SK-N-SH (cell line): ENCODE results near the gene KIF5B. TPM values are rescaled to one million over a fixed set of nuclear protein-coding genes. Genes with fewer than 3 reads are reported as not detected.
A peak's percentile ranks its signal among the peaks of the same experiment; 100 is the strongest.

Source experiments
- CTCF ChIA-PET: fragments of 300-600, 350-600 bp; formaldehyde crosslinking; extraction: SDS; loops from one replicate; lab custom pipeline; 2021; lab: Yijun Ruan, JAX
- POLR2A ChIA-PET: fragments of 350-600 bp; sonication (Branson Sonifier 250); formaldehyde crosslinking; extraction: SDS; loops from one replicate; lab custom pipeline; 2020; ENCODE audit warnings: antibody characterized with exemption, inconsistent platforms; lab: Yijun Ruan, JAX
- DNase-seq: peaks from one replicate; pipeline ENCODE4 v3.0.0; 2012
- H2AFZ ChIP-seq: fragments of 200-600 bp; sonication (generic); 2 replicates; pipeline ENCODE4 v1.8.1; 2016; ENCODE audit warnings: antibody characterized with exemption, mild to moderate bottlenecking, low read depth
- H3F3A ChIP-seq: fragments of 200-600 bp; sonication (generic); replicated peaks from 2 replicates; pipeline ENCODE3; 2016; ENCODE audit warnings: antibody characterized with exemption, mild to moderate bottlenecking; ENCODE audit not compliant: insufficient read depth
- H3K27ac ChIP-seq, 2 experiments: fragments of 200-500 bp in 1 of 2; fragments of 200-600 bp in 1 of 2; sonication (Bioruptor generic) in 1 of 2; sonication (generic), shearing (Covaris generic) in 1 of 2; 2 replicates each; pipeline versions ENCODE4 v1.5.1 to v1.6.1; 2014 to 2016; ENCODE audit warnings: low read depth in 2 of 2, inconsistent platforms in 1 of 2, low read length in 1 of 2, mild to moderate bottlenecking in 1 of 2, mixed read lengths in 1 of 2
- H3K27me3 ChIP-seq: fragments of 200-600 bp; sonication (generic), shearing (Covaris generic); 2 replicates; pipeline ENCODE4 v1.6.1; 2016; ENCODE audit warnings: mixed run types; ENCODE audit not compliant: insufficient read depth
- H3K36me3 ChIP-seq, 2 experiments: fragments of 200-500 bp in 1 of 2; fragments of 200-600 bp in 1 of 2; sonication (Bioruptor generic) in 1 of 2; sonication (generic) in 1 of 2; replicated peaks in 1 of 2; 2 replicates each; pipeline versions ENCODE3 to v1.5.1; 2014 to 2016; ENCODE audit warnings: low read length in 1 of 2, mild to moderate bottlenecking in 1 of 2; ENCODE audit not compliant: insufficient read depth in 2 of 2, control insufficient read depth in 1 of 2
- H3K4me1 ChIP-seq, 2 experiments: fragments of 200-500 bp in 1 of 2; fragments of 200-600 bp in 1 of 2; sonication (Bioruptor generic) in 1 of 2; sonication (generic), shearing (Covaris generic) in 1 of 2; 2 replicates each; pipeline versions ENCODE4 v1.5.1 to v1.6.1; 2014 to 2016; ENCODE audit warnings: low read depth in 1 of 2, low read length in 1 of 2, mixed run types in 1 of 2; ENCODE audit not compliant: insufficient read depth in 2 of 2, control insufficient read depth in 1 of 2
- H3K4me2 ChIP-seq: fragments of 200-600 bp; sonication (generic), shearing (Covaris generic); 2 replicates; pipeline ENCODE4 v1.6.1; 2017; ENCODE audit warnings: mixed run types
- H3K4me3 ChIP-seq, 2 experiments: fragments of 200-500 bp in 1 of 2; fragments of 200-600 bp in 1 of 2; sonication (Bioruptor generic) in 1 of 2; sonication (generic), shearing (Covaris generic) in 1 of 2; 2 replicates each; pipeline versions ENCODE4 v1.5.1 to v1.8.1; 2014 to 2016; ENCODE audit warnings: low read depth in 2 of 2, inconsistent platforms in 1 of 2, low read length in 1 of 2, mild to moderate bottlenecking in 1 of 2, mixed read lengths in 1 of 2, moderate library complexity in 1 of 2
- H3K79me2 ChIP-seq: fragments of 200-600 bp; sonication (generic); 2 replicates; pipeline ENCODE4 v1.8.1; 2017; ENCODE audit warnings: mild to moderate bottlenecking; ENCODE audit not compliant: insufficient read depth
- H3K9ac ChIP-seq: fragments of 200-600 bp; sonication (generic); 2 replicates; pipeline ENCODE4 v1.6.1; 2017; ENCODE audit warnings: mixed run types
- H3K9me2 ChIP-seq: fragments of 200-600 bp; sonication (generic); 2 replicates; pipeline ENCODE4 v1.6.1; 2017; ENCODE audit warnings: mixed run types
- H3K9me3 ChIP-seq: fragments of 200-600 bp; sonication (generic); 2 replicates; pipeline ENCODE4 v1.6.1; 2017; ENCODE audit warnings: mixed run types, mild to moderate bottlenecking, moderate library complexity
- H4K20me1 ChIP-seq: fragments of 200-600 bp; sonication (generic); 2 replicates; pipeline ENCODE4 v1.6.1; 2017; ENCODE audit warnings: mild to moderate bottlenecking, mixed run types; ENCODE audit not compliant: insufficient read depth
- CHD2 ChIP-seq: fragments of 150-350 bp; IDR thresholded peaks from 2 replicates; pipeline ENCODE4 v1.6.1; 2018; ENCODE audit warnings: low read length; ENCODE audit not compliant: partially characterized antibody
- EP300 ChIP-seq, 2 experiments: IDR thresholded peaks; 2 replicates each; pipeline versions ENCODE4 v1.4.0 to v1.6.1; 2012; ENCODE audit warnings: borderline replicate concordance in 1 of 2, low read depth in 1 of 2, low read length in 1 of 2
- GABPA ChIP-seq: IDR thresholded peaks from 2 replicates; pipeline ENCODE4 v1.4.0; 2012; ENCODE audit warnings: low read depth, mild to moderate bottlenecking
- MXI1 ChIP-seq: IDR thresholded peaks from 2 replicates; pipeline ENCODE4 v1.6.1; 2012; ENCODE audit warnings: mild to moderate bottlenecking, low read depth, low read length, improper control_type of control experiment
- NFIC ChIP-seq: IDR thresholded peaks from 2 replicates; pipeline ENCODE4 v1.4.0; 2012; ENCODE audit warnings: borderline replicate concordance
- NRF1 ChIP-seq: IDR thresholded peaks from 2 replicates; pipeline ENCODE4 v1.6.1; 2012; ENCODE audit warnings: low read depth, mild to moderate bottlenecking, low read length
- RCOR1 ChIP-seq: fragments of 150-350 bp; IDR thresholded peaks from 2 replicates; pipeline ENCODE4 v1.6.1; 2017; ENCODE audit warnings: antibody characterized with exemption, low read length
- YY1 ChIP-seq: IDR thresholded peaks from 2 replicates; pipeline ENCODE4 v1.4.0; 2012; ENCODE audit warnings: low read depth, mild to moderate bottlenecking
- WGBS: methylation state at CpG from one replicate; pipeline ENCODE4 v1.1.6; 2017; ENCODE audit warnings: low lambda C conversion rate; 5-methylcytosine and 5-hydroxymethylcytosine counted together
- polyA plus RNA-seq, 3 experiments: library from polyadenylated mRNA; depleted of rRNA; stranded (reverse); fragments of >200 nt; gene quantifications; 2 replicates each; pipeline ENCODE4 v1.2.3, GENCODE V29; 2012
- TF ChIP-seq, protein P1 (sequence below): fragments of 200-600 bp; sonication (generic); IDR thresholded peaks from 2 replicates; pipeline ENCODE4 v1.6.1; 2017; ENCODE audit warnings: antibody characterized with exemption, mild to moderate bottlenecking, moderate library complexity

Gene KIF5B
- polyA plus RNA-seq, 1 of the 3 experiments (the other 2 are of a cell fraction): 15.7 TPM

DNA sequence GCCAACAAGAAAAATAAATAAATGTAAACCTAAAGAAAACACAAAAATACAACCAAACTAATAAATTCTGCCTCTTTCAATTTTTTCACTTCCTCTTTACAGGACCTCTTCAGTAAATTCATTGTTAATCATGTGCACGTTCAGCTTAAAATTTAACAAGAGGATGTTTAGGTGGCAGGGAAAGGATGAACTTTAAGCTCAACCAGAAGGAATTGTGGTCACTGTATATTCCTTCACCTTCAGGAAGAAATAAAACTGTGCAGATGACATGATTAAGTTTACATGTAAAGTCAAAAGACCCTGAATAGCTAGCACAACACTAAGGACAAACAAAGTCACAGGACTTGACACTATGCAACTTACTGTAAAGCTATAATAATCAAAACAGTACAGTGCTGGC is 33.0 kb downstream of the KIF5B start (continued):
- TF ChIP-seq GABPA: no peak

GRCh38 chr10:32017044-32017443 is 39.2 kb downstream of the KIF5B start:
- H2AFZ ChIP-seq: no peak overlapping the region
- H3K9ac ChIP-seq: no peak overlapping the region
- H3K4me3 ChIP-seq: no peak overlapping the region
- H3K36me3 ChIP-seq: peaks cover 83 to 97% of the 10 kb centered on the region in 2 experiments
- no peaks in the 10 kb centered on the region for H3K9me2 ChIP-seq
- H3K4me1 ChIP-seq: no peaks in the 10 kb centered on the region
- no peaks in the 10 kb centered on the region for H4K20me1 ChIP-seq
- no peak overlapping the region for H3K4me2 ChIP-seq
- no peak for DNase-seq
- ChIA-PET CTCF (interaction anchor here (1.3 kb wide), 1 partner anchor 155 kb away, joined by 3 read pairs; no protein-coding TSS in a partner anchor), POLR2A (no interaction called here)
- H3K27me3 ChIP-seq: no peaks in the 10 kb centered on the region
- no peak overlapping the region for H3K27ac ChIP-seq
- 97% methylated on average over 11 of the region's 11 CpGs for WGBS
- H3F3A ChIP-seq: peaks cover 32% of the 10 kb centered on the region
- H3K79me2 ChIP-seq: peaks cover 58% of the 10 kb centered on the region
- no peaks in the 10 kb centered on the region for H3K9me3 ChIP-seq
- TF ChIP-seq EP300 (IDR thresholded peaks at IDR 0.05; ENCODE audit: borderline replicate concordance in 1 of 2, low read depth in 1 of 2, low read length in 1 of 2) (no peak), RCOR1 (no peak), MXI1 (no peak), NRF1 (no peak)
- TF ChIP-seq, protein P1, sequence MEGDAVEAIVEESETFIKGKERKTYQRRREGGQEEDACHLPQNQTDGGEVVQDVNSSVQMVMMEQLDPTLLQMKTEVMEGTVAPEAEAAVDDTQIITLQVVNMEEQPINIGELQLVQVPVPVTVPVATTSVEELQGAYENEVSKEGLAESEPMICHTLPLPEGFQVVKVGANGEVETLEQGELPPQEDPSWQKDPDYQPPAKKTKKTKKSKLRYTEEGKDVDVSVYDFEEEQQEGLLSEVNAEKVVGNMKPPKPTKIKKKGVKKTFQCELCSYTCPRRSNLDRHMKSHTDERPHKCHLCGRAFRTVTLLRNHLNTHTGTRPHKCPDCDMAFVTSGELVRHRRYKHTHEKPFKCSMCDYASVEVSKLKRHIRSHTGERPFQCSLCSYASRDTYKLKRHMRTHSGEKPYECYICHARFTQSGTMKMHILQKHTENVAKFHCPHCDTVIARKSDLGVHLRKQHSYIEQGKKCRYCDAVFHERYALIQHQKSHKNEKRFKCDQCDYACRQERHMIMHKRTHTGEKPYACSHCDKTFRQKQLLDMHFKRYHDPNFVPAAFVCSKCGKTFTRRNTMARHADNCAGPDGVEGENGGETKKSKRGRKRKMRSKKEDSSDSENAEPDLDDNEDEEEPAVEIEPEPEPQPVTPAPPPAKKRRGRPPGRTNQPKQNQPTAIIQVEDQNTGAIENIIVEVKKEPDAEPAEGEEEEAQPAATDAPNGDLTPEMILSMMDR: peak; percentile 16; the same call in 1 of the 2 replicates

- Histone ChIP-seq H3K36me3 (peaks cover 84 to 94% of the 10 kb centered on the region in 2 experiments), H3F3A (peaks cover 44% of the 10 kb centered on the region), H3K27me3 (no peaks in the 10 kb centered on the region), H3K4me2 (no peak overlapping the region), H4K20me1 (0 out of 2 replicates have a peak, but pooled peaks cover 4% of the 10 kb centered on the region), H3K9ac (no peak overlapping the region), H3K79me2 (peaks cover 48% of the 10 kb centered on the region), H2AFZ (no peak overlapping the region), H3K9me3 (no peaks in the 10 kb centered on the region), H3K27ac (no peak overlapping the region), H3K9me2 (no peaks in the 10 kb centered on the region), H3K4me3 (no peak overlapping the region), H3K4me1 (no peaks in the 10 kb centered on the region)
- no peak for DNase-seq
- 91% methylated on average over 5 of the region's 5 CpGs for WGBS
- POLR2A ChIA-PET: no interaction called here
- CTCF ChIA-PET: interaction anchor here (0.6 to 1.4 kb wide), 2 partner anchors 10 to 12 kb away, joined by 3 read pairs; no protein-coding TSS in a partner anchor
- TF ChIP-seq YY1 (no peak), RCOR1 (no peak)
These were observed 40.8 kb downstream of the KIF5B start for GRCh38 chr10:32015386-32015785.

DNA sequence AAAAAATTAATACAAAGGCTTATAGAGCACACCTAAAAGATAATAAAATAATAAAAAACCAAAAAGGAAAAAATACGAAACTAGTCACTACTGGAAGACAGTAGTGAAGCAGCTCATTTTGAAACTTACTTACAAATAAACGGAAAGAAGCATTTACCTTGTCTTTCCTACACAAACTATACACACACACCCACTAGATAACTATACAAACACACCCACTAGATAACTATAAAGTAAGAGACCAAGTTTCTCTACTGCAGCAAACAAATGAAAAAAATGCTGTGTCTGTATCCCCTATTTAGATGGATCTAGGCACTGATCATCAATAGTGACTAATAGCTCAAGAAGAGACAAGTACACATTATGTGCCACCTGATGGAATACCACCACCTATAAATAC is 49.2 kb downstream of the KIF5B start:
- no peaks in the 10 kb centered on the region for H3K27me3 ChIP-seq
- no peak for DNase-seq
- peaks cover 41 to 52% of the 10 kb centered on the region in 2 experiments for H3K36me3 ChIP-seq
- peaks cover 0 to 9% of the 10 kb centered on the region in 2 experiments; a peak in 1 of 4 replicates for H3K4me1 ChIP-seq
- no peak overlapping the region for H2AFZ ChIP-seq
- no peak overlapping the region for H3K9ac ChIP-seq
- 88% methylated on average over 2 of the region's 2 CpGs for WGBS
- 0 out of 4 replicates have a peak overlapping the region, but pooled peaks of 1 of the 2 experiments have one; percentile 5 for H3K27ac ChIP-seq
- no peak overlapping the region for H3K4me2 ChIP-seq
- POLR2A ChIA-PET: no interaction called here
- no peaks in the 10 kb centered on the region for H3K9me2 ChIP-seq
- peaks cover 15% of the 10 kb centered on the region; the same call in 1 of the 2 replicates for H3K79me2 ChIP-seq
- no peaks in the 10 kb centered on the region for H3K9me3 ChIP-seq
- H3K4me3 ChIP-seq: no peak overlapping the region
- no peak for TF ChIP-seq NFIC
- no peak for TF ChIP-seq CHD2
- TF ChIP-seq, all 33 proteins: peak for 0
- CTCF ChIA-PET: interaction anchor here (0.9 to 4.0 kb wide), 2 partner anchors 79 to 146 kb away, joined by 3 to 22 read pairs; no protein-coding TSS in a partner anchor
- Histone ChIP-seq H3F3A (peaks cover 37% of the 10 kb centered on the region), H4K20me1 (0 out of 2 replicates have a peak, but pooled peaks cover 4% of the 10 kb centered on the region)
